ENCODE data around the gene EPHB1.

DNA sequence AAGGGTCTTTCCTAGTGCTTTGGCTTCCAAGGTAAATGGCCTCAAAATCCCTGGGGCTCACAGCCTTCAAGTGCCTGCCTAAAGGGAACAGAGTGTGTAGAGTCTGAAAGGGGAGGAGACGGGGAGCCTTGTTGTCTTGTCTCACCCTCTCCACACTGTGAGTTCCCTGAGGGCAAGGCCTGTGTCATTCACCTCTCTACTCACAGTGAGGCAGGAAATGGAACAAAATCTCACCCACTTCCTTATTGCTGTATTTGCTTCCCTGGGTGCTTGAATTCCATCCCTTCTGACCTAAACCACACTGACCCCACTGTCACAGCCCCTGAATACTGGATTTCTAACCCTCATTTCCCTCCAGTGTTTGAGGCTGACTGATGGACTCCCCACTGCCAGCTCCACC is 197.5 kb downstream of the EPHB1 start:
- TF ChIP-seq, protein P1, sequence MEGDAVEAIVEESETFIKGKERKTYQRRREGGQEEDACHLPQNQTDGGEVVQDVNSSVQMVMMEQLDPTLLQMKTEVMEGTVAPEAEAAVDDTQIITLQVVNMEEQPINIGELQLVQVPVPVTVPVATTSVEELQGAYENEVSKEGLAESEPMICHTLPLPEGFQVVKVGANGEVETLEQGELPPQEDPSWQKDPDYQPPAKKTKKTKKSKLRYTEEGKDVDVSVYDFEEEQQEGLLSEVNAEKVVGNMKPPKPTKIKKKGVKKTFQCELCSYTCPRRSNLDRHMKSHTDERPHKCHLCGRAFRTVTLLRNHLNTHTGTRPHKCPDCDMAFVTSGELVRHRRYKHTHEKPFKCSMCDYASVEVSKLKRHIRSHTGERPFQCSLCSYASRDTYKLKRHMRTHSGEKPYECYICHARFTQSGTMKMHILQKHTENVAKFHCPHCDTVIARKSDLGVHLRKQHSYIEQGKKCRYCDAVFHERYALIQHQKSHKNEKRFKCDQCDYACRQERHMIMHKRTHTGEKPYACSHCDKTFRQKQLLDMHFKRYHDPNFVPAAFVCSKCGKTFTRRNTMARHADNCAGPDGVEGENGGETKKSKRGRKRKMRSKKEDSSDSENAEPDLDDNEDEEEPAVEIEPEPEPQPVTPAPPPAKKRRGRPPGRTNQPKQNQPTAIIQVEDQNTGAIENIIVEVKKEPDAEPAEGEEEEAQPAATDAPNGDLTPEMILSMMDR (IDR thresholded peaks at IDR 0.05; ENCODE audit: low read length), result no peak
- TF ChIP-seq EZH2 (IDR thresholded peaks at IDR 0.05; ENCODE audit: borderline replicate concordance, low read length), result no peak
